Posterior cingulate gyrus (tissue), 11 donors: ENCODE data around the gene SLC4A11.

ENCODE experiments used
- DNase-seq, 10 donors: peaks; one replicate each; pipeline versions ENCODE4 v3.0.0 to v3.0.0-alpha.2; 2020 to 2021; ENCODE audit warnings: mixed read lengths in 3 of 10
- intact Hi-C: fragments of 100-400 bp; cut with DNase I; formaldehyde crosslinking; loops from one replicate; pipeline ENCODE4 v1.15.1; 2023

SLC4A11 gene

GRCh38 chr20:3239026-3239866, at the start of gene SLC4A11:
Gene SLC4A11, minus strand, starts transcription at chr20:3239190. Its CDS starts 53 bp downstream, at chr20:3239137.
- intact Hi-C loops, result no loop called here
- DNase-seq, result peak in 2 of 10 donors; percentile 16 to 36

- no peak for DNase-seq
- intact Hi-C loops, result no loop called here
Measured at GRCh38 chr20:3283222-3283820, 44.3 kb upstream of the SLC4A11 start.

DNA sequence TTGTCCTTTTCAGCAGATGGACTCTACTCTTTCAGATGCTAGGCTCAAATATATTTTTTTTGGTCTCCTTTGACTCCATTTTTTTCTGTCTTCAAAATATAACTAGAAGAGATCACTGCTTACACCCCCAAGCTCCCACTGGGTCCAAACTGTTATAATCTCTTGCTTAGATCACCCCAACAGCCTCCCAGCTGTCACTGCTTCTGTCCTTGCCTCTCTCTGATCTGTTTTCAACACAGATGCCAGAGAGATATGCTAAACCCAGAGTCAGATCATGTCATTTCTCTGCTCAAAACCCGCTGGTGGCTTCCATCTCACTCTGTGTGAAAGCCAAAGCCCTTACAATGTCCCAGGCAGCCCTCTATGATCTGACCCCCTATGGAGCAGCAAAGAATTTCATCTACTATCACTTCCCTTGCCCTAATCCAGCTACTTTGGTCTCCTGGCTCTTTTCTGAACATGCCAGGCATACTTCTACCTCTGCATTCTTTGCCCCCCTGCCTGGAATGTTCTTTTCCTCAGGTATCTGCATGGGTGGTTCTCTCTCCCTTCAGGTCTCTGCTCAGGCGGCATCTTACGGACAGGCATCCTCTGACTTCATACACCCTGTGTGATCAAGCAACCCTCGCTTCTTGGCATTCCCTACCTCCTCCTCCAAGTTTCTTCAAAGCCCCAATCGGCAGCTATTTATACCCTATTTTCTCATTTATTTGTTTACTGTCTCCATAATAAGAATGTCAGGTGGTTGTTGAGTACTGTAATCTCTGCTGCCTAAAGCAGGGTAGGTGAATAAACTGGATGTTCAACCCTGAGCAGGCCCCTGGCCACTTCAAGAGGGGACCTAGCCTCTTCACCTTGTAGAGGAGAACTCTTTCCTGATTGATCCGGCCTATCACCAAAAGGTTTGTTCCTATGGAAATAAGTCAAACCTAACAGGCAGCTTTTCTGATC, 43.6 kb upstream of the SLC4A11 start:
- intact Hi-C loops, result no loop called here
- no peak for DNase-seq

- intact Hi-C loops, result no loop called here
- DNase-seq, result no peak
Measured at GRCh38 chr20:3281437-3281836, 42.4 kb upstream of the SLC4A11 start.

DNA sequence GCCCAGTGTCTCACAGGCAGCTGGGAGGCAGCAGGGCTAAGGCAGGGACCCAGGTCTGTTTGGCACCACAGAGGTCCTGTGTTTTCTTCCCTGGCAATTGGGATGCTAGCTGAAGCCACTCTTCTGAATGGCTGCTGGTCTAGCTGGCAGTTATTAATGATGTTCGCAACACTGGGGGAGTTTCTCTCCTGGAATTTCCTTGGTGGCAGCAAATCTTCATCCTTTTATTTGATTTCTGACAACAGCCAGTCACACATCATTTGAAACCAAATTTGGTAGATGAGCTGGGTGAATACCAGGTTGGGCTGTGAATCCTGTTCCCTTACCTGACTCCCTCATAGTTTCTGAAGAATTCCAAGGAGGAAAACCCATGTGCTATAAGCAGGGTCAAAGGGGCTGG, 40.8 kb upstream of the SLC4A11 start:
- DNase-seq, result no peak
- intact Hi-C loops, result no loop called here

DNA sequence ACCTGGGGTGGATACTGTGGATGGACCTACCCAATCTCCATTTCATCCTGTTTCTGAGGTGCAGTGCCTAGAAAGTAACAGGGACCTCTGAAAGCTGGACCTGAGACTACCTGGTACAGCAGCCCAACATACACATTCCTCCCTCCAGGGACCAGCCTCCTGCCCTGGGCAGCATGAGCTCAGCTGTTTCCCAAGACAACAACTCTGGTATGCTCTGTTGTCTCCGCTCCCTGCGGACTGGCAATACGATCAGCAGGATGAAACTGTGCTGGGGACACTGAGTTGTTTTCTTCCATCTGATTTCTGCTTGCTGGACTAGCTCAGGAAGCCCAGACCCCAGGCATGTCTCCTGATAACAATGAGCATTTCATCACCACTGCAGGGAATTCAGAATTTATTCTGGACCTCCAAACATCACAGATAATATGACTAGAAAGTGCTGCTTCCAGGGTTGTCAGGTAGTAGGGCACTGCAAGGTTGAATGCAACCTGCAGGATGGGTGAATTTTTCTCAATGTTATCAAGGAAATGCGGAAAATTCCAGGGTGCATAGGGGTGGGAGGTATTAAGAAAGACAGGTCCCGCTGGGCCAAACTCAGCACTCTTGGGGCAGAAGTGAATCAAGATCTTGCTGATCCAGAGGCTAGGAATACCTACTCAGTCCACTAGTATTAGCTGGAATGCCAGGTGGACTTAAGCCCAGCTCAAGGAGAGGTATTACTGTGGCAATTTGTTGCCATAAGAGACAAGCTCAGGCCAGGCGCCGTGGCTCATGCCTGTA, 38.9 kb upstream of the SLC4A11 start:
- intact Hi-C loops, result no loop called here
- DNase-seq, result no peak

DNA sequence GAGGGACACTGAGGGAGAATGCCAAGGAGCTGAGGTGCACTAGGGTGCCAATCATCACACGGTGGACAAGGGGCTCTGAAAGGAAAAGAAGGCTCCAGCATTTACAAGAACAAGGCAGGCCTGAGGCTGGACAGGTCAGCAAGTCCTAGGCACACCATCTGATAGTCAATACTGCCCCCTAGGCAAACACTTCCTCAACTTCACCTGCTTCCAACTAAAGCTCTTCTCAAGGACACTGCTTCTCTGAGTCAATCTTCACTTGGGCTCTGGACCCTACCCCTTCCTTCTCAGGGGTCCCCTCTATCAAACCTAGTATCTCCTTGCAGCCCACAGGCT, 37.7 kb upstream of the SLC4A11 start:
- no peak for DNase-seq
- intact Hi-C loops, result no loop called here

GRCh38 chr20:3275966-3276679, 37.1 kb upstream of the SLC4A11 start:
- peak in 1 of 10 donors; percentile 48 for DNase-seq
- intact Hi-C loops, result no loop called here

DNA sequence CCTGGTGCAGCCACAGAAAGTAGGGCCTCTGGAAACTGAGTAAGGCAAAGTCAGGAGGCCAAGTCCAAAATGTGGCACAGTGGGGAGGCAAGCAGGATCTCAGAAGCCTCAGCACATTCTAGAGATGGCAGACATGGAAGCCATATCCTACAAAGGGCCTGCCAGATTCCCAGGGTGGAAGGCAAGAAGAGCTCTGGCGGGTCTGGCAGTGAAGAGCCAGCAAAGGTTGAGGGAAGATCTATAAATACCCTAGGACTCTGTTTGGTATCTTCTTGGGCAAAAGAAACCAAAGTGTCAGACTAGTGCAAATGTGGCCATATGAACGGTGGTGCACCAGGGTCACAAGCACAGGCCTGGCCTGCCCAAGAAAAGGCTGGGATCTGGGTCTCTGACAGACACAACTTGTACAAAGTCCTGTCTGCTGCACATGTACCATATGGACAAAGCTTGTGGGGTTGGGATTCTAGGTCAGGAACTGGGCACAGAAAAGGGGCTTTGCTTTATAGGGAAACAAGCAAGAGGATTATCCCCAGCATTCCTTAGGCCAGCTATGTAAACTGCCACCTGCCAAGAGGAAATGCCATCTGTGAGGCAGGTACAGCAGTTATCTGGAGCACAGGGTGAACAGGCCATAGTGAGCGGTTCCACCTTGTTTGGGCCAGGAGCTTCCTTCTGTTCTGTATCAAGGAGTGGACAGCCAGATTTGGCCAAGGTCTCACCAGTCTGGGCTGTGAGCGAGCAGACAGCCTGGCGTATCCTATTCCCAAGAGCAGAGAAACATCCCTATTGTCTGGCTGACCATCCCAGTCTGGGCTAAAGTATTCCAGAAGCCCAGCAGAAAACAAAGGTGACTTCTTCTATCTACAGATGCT, 36.3 kb upstream of the SLC4A11 start:
- intact Hi-C loops, result no loop called here
- DNase-seq, result peak in 1 of 10 donors; percentile 54

- peak in 1 of 10 donors; percentile 22 for DNase-seq
- intact Hi-C loops, result no loop called here
Measured at GRCh38 chr20:3273371-3273770, 34.4 kb upstream of the SLC4A11 start.

- peak in 1 of 10 donors; percentile 24 for DNase-seq
- intact Hi-C loops, result no loop called here
Measured at GRCh38 chr20:3270051-3270450, 31.1 kb upstream of the SLC4A11 start.

DNA sequence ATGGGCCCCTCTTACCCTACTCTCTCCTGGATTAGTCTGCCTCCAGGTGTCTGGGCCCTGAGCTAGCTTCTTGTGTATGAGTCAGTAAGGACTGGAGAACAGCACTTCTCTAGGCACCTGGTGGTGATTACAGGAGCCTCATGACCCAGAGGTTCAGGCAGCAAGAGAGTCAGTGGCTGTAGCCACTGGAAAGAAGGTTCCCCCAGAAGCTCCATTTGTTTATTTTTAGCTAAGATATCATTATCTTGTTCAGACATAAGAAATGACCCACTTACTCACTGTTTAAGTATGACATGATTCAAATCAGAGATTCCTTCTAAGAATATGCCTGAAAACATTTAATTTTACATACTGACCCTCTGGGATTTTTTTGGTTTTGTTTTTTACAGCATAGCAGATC, 23.6 kb upstream of the SLC4A11 start:
- intact Hi-C loops, result no loop called here
- peak in 2 of 10 donors; percentile 10 to 13 for DNase-seq

DNA sequence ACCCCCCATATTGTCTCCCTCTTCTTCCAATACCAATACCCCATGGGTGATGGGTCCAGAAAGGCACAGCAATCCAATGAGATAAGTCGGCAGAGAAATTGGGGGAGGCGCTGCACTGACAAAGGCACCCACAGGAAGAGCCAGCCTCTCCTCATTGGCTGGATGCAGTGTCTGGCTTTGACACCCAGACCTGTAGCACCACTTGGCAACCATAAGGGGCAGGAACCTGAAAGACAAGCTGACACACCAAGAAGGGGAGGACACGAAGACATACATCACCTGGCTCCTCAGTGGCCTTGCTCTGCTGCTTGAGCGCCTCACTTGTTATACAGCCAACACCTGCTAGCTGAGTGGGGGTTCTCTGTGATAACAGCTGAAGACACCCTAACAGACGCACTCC, 19.4 kb upstream of the SLC4A11 start:
- peak in 2 of 10 donors; percentile 26 to 30 for DNase-seq
- intact Hi-C loops, result no loop called here

- peak in 2 of 10 donors; percentile 41 to 53 for DNase-seq
- intact Hi-C loops, result no loop called here
Measured at GRCh38 chr20:3255728-3256127, 16.7 kb upstream of the SLC4A11 start.

DNA sequence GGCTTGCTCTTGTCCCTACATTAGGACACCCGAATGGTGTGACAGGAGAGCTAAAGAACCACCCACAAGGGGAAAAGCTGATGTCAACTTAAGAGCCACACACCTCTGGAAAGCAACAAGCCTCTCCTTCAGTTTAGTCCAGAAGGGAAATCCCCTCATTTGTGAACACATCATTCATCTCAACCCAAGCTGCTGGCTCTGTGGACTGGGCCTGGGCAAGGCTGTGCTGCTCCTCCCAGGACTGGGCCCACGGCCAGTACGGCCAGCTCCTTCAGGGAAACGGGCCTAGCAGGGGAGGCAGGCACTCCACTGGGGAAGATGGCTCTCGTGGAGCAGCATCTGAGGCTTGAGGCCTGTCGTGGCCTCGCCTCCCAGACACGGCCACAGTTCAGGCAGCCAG, 12.8 kb upstream of the SLC4A11 start:
- DNase-seq, result peak in 4 of 10 donors; percentile 19 to 88 (median 66)
- intact Hi-C loops, result no loop called here

DNA sequence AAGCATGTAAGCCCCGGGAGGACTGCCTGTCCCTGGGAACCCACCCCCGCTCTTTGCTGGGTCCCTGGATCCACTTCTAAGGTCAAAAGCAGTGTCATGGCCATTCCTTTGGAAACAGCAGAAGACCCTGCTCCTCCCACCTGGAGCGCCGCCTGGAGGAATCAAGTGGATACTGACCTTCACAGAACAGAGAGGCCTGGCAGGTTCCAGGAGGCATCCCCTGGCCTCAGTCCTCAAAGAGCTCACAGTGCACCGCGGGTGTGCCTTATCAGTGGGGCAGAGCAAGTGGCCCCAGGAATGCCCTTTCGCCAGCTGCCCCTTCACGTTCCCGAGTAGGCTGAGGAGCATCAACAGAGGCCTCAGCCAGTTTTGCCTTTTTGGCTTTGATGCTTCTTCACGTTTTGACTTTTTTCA, 11.1 kb upstream of the SLC4A11 start:
- DNase-seq, result peak in 2 of 10 donors; percentile 41 to 58
- intact Hi-C loops, result no loop called here

DNA sequence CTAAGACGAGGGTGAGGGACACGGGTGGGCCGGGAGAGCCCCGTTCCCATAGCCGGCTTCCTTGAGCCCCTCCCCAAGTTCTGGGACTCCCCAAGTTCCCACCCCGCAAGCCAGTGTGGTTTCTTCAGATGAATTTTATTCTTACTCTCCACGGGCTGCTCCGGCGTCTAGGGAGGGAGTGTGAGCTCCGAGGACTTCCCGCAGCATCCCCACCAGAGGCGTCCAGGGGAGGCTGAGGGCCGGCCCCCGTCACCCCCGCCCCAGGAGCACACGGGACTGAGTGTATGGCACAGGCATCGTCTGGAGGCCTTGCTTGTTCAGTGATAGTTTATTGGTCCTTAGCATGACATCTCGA, 10.0 kb upstream of the SLC4A11 start:
- no peak for DNase-seq
- intact Hi-C loops, result no loop called here

DNA sequence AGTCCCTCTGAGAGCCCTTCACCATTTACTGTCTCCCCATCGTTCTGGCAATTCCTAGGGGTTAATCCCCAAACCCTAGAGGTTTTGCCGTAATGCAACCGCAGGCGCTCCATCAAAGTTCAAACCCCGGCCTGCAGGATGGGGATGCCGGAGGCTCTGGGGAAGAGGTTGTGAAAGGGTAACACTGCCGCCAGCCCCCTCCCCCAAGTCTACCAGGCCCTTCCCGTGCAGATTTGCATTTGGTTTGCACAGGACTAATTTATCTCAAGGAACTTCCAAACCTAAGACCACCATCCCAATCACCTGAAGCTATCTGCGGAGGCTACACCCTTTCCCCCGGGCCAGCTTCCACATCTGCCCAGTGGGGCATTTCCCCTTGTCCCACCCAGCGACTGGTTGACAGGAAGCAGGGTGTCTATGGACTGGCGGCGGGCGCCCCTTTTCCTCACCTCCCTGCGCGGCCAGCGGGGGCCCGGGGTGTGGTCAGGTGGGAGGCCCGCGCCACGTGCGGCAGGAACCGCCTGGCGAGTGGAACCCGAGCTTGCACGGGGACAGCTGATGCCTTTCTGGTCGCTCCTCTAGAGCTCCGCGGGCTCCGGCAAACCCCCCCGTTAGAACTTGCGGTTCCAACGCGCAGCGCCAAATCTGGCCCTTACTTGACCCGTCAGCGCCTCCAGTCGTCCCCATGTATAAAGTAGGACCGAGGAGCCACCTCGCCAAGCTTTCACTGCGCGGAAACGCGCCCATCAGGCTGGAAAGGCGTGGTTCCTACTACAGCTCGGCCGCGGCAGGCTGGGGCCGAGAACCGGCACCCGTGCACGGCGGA, 9.4 kb upstream of the SLC4A11 start:
- intact Hi-C loops, result no loop called here
- DNase-seq, result peak in 2 of 10 donors; percentile 18 to 87
